ENCODE measurements around the gene EGF.

The EGF gene

GRCh38 chr4:109962401-109962800 lies 49.7 kb downstream of the EGF start:
- Mint-ChIP-seq H3K9me3 (no peaks in the 10 kb centered on the region), H3K4me3 (no peak overlapping the region), H3K36me3 (ENCODE audit: low read depth) (no peaks in the 10 kb centered on the region), H3K4me1 (ENCODE audit: low read depth) (peaks cover 2% of the 10 kb centered on the region), H3K27me3 (peaks cover 31% of the 10 kb centered on the region), H3K27ac (no peak overlapping the region)
- DNase-seq = no peak

- Mint-ChIP-seq H3K9me3 (no peaks in the 10 kb centered on the region), H3K36me3 (ENCODE audit: low read depth) (no peaks in the 10 kb centered on the region), H3K4me1 (ENCODE audit: low read depth) (peaks cover 24% of the 10 kb centered on the region), H3K4me3 (no peak overlapping the region), H3K27ac (no peak overlapping the region), H3K27me3 (peaks cover 41% of the 10 kb centered on the region)
- DNase-seq = no peak
Measured at GRCh38 chr4:109966891-109967481, 54.3 kb downstream of the EGF start.

- H3K27ac Mint-ChIP-seq = no peak overlapping the region
- no peak overlapping the region for H3K4me3 Mint-ChIP-seq
- no peaks in the 10 kb centered on the region for H3K36me3 Mint-ChIP-seq (ENCODE audit: low read depth)
- DNase-seq = no peak
- no peaks in the 10 kb centered on the region for H3K9me3 Mint-ChIP-seq
- peaks cover 36% of the 10 kb centered on the region for H3K27me3 Mint-ChIP-seq
- peaks cover 28% of the 10 kb centered on the region for H3K4me1 Mint-ChIP-seq (ENCODE audit: low read depth)
Measured at GRCh38 chr4:109967798-109968520, 55.3 kb downstream of the EGF start.

- no peak for DNase-seq
- no peak overlapping the region for H3K27ac Mint-ChIP-seq
- no peaks in the 10 kb centered on the region for H3K9me3 Mint-ChIP-seq
- H3K4me1 Mint-ChIP-seq (ENCODE audit: low read depth) = peaks cover 31% of the 10 kb centered on the region
- peaks cover 31% of the 10 kb centered on the region for H3K27me3 Mint-ChIP-seq
- H3K36me3 Mint-ChIP-seq (ENCODE audit: low read depth) = no peaks in the 10 kb centered on the region
- no peak overlapping the region for H3K4me3 Mint-ChIP-seq
Measured at GRCh38 chr4:109969087-109969486, 56.4 kb downstream of the EGF start.

GRCh38 chr4:109969919-109970318 lies 57.2 kb downstream of the EGF start:
- no peak for DNase-seq
- Mint-ChIP-seq H3K4me3 (peak overlapping the region; percentile 6), H3K27ac (no peak overlapping the region), H3K36me3 (ENCODE audit: low read depth) (no peaks in the 10 kb centered on the region), H3K9me3 (no peaks in the 10 kb centered on the region), H3K4me1 (ENCODE audit: low read depth) (peaks cover 31% of the 10 kb centered on the region), H3K27me3 (peaks cover 31% of the 10 kb centered on the region)

GRCh38 chr4:109972786-109973528 lies 60.3 kb downstream of the EGF start:
- Mint-ChIP-seq H3K4me1 (ENCODE audit: low read depth) (peaks cover 25% of the 10 kb centered on the region), H3K36me3 (ENCODE audit: low read depth) (no peaks in the 10 kb centered on the region), H3K9me3 (no peaks in the 10 kb centered on the region), H3K27me3 (peaks cover 14% of the 10 kb centered on the region), H3K4me3 (no peak overlapping the region), H3K27ac (no peak overlapping the region)
- no peak for DNase-seq

GRCh38 chr4:109973529-109973905 lies 60.8 kb downstream of the EGF start:
- Mint-ChIP-seq H3K27ac (no peak overlapping the region), H3K4me1 (ENCODE audit: low read depth) (peaks cover 22% of the 10 kb centered on the region), H3K27me3 (peaks cover 17% of the 10 kb centered on the region), H3K36me3 (ENCODE audit: low read depth) (no peaks in the 10 kb centered on the region), H3K4me3 (no peak overlapping the region), H3K9me3 (no peaks in the 10 kb centered on the region)
- no peak for DNase-seq

- H3K36me3 Mint-ChIP-seq (ENCODE audit: low read depth) = no peaks in the 10 kb centered on the region
- H3K27me3 Mint-ChIP-seq = peaks cover 27% of the 10 kb centered on the region
- no peak for DNase-seq
- H3K9me3 Mint-ChIP-seq = no peaks in the 10 kb centered on the region
- no peak overlapping the region for H3K27ac Mint-ChIP-seq
- H3K4me3 Mint-ChIP-seq = no peak overlapping the region
- peaks cover 13% of the 10 kb centered on the region for H3K4me1 Mint-ChIP-seq (ENCODE audit: low read depth)
Measured at GRCh38 chr4:109976189-109976588, 63.5 kb downstream of the EGF start.

GRCh38 chr4:109977854-109978501 lies 65.3 kb downstream of the EGF start:
- H3K4me1 Mint-ChIP-seq (ENCODE audit: low read depth) = peaks cover 9% of the 10 kb centered on the region
- no peak overlapping the region for H3K27ac Mint-ChIP-seq
- DNase-seq = no peak
- H3K27me3 Mint-ChIP-seq = peaks cover 28% of the 10 kb centered on the region
- no peaks in the 10 kb centered on the region for H3K9me3 Mint-ChIP-seq
- no peak overlapping the region for H3K4me3 Mint-ChIP-seq
- no peaks in the 10 kb centered on the region for H3K36me3 Mint-ChIP-seq (ENCODE audit: low read depth)

GRCh38 chr4:109978704-109979454 lies 66.2 kb downstream of the EGF start:
- peaks cover 5% of the 10 kb centered on the region for H3K4me1 Mint-ChIP-seq (ENCODE audit: low read depth)
- DNase-seq = no peak
- no peak overlapping the region for H3K27ac Mint-ChIP-seq
- no peak overlapping the region for H3K4me3 Mint-ChIP-seq
- peaks cover 28% of the 10 kb centered on the region for H3K27me3 Mint-ChIP-seq
- H3K36me3 Mint-ChIP-seq (ENCODE audit: low read depth) = no peaks in the 10 kb centered on the region
- no peaks in the 10 kb centered on the region for H3K9me3 Mint-ChIP-seq

GRCh38 chr4:109979920-109980717 lies 67.4 kb downstream of the EGF start:
- peak overlapping the region; percentile 63 for H3K27ac Mint-ChIP-seq
- DNase-seq = no peak
- no peaks in the 10 kb centered on the region for H3K36me3 Mint-ChIP-seq (ENCODE audit: low read depth)
- H3K27me3 Mint-ChIP-seq = peaks cover 28% of the 10 kb centered on the region
- H3K9me3 Mint-ChIP-seq = no peaks in the 10 kb centered on the region
- peaks cover 5% of the 10 kb centered on the region for H3K4me1 Mint-ChIP-seq (ENCODE audit: low read depth)
- H3K4me3 Mint-ChIP-seq = no peak overlapping the region

- Mint-ChIP-seq H3K27ac (no peak overlapping the region), H3K36me3 (ENCODE audit: low read depth) (no peaks in the 10 kb centered on the region)
Measured at GRCh38 chr4:109981936-109982335, 69.3 kb downstream of the EGF start.

GRCh38 chr4:109982521-109982920 lies 69.8 kb downstream of the EGF start:
- DNase-seq = no peak
- Mint-ChIP-seq H3K36me3 (ENCODE audit: low read depth) (no peaks in the 10 kb centered on the region), H3K4me1 (ENCODE audit: low read depth) (peaks cover 5% of the 10 kb centered on the region), H3K9me3 (no peaks in the 10 kb centered on the region), H3K27ac (no peak overlapping the region), H3K4me3 (no peak overlapping the region), H3K27me3 (peaks cover 28% of the 10 kb centered on the region)

More at GRCh38 chr4:109981936-109982335, 69.3 kb downstream of the EGF start:
- DNase-seq = no peak
- Mint-ChIP-seq H3K4me1 (ENCODE audit: low read depth) (peaks cover 5% of the 10 kb centered on the region), H3K9me3 (no peaks in the 10 kb centered on the region), H3K4me3 (no peak overlapping the region), H3K27me3 (peaks cover 28% of the 10 kb centered on the region)
